Myometrial cell (primary cell): ENCODE data around the gene HSDL1. TPM values are rescaled to one million over a fixed set of nuclear protein-coding genes. Genes with fewer than 3 reads are reported as not detected.

Source experiments
- total RNA-seq: library from RNA; depleted of rRNA; stranded (reverse); fragments of >200 nt; gene quantifications from 2 replicates; pipeline ENCODE4 v1.2.3, GENCODE V29; 2015

Gene HSDL1
- total RNA-seq = 11.5 and 12.4 TPM in 2 replicates

DNA sequence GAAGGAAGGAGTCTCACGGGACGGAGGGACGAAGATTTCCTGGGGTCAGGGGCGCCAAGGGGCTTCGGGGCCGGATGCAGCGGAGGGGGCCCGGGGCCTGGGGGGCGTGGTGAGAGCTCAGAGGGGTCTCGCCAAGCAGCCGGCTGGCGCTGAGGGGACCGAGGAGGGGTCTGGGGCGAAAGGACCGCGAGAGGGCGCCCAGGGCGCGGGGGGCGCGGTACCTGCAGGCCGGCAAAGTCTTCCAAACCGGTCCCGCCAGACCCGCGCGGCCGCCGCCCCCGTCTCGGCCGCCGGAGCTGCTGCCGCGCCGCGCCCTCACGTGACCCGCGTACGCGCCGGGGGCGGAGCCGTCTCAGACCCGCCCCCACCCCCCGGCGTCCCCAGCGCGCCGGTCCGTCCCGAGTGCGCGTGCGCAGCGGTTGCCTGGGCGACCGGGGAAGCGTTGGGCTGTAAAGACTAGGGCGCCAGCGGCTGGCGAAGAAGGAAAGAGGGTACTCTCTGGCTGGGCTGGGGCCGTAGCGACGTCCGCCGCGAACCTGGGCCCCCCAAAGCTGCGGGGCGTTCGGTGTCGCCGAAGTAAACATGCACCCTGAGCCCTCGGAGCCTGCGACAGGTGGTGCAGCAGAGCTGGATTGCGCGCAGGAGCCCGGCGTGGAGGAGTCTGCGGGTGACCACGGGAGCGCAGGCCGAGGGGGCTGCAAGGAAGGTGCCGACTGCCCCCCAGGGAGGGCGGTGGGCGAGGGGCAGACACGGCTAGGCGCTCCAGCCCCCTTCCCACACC lies at the start of gene HSDL1, which contains the start of gene DNAAF1:
Gene HSDL1 (minus strand): TSS at position 319 of the 781 bp plus-strand sequence. CDS start 13,856 bp downstream, outside the sequence.
Gene DNAAF1 (plus strand): TSS at position 450 of the 781 bp plus-strand sequence. CDS start 133 bp downstream, at position 583.

DNA sequence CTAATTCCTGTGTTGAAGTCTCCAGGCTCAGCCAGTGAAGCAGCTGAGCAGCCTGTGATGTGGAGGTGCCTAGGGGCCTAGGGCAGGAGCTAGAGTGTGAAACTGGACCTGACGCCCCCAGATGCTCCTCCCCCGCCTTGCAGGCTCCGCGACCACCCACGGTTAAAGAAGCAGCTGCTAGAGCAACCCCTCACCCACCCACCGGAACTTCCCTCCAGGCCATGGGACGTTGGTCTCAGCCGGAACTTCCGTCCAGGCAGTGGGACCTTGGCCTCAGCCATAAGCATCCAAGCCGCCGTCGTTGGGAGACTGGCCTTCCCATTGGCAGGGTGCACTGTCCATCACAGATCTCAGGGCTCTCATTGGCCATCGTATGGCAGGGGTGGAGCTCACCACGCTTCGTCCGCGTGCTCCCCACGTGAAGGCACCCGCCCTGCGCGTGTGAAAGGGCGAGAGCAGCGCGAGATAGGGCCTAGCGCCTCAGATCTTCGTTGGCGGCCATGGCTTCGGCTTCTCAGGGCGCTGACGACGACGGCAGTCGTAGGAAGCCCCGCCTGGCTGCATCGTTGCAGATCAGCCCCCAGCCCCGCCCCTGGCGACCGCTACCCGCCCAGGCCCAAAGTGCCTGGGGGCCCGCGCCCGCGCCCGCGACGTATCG lies 45.9 kb upstream of the HSDL1 start, which contains the start of gene ADAD2:
Gene ADAD2 (plus strand): TSS at position 427 of the 658 bp plus-strand sequence. CDS start 74 bp downstream, at position 501.

DNA sequence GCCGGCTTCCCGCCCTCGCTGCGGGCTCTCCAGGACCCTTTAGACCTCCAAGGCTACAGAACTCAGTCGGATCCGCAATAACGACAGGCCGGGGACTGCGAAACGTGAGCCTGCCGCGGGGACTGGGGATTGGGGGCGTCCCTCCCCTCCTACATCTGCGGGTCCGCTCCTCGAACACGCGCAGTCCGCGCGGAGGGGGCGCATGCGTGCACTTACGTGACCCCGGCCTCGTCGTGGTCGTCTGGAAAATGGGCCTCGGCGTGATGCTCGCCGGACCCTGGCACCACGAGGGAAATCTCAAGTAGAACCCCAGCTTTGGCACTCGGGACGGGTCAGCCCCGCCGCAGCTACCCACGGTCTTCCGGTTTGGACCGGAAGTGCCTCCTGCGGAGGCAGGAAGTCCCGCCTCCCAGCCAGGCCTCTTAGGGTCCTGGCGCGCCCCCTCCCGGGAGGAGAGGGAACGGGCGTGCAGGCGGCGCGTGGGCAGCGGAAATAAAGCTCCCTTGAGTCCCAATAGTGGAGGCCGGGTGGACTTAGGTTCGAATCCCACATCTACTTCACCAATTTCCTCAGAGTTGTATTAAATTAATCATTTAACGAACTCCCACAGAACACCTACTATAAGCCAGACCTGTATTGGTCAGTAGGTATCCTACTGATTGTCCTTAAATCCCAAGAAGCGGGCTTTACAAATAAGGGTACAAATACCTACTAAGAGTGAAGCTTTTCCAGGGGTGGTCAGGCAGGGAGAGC lies 41.9 kb upstream of the HSDL1 start, which contains the start of gene TAF1C:
Gene TAF1C (minus strand): TSS at position 373 of the 753 bp plus-strand sequence. CDS start 2,069 bp downstream, outside the sequence.

DNA sequence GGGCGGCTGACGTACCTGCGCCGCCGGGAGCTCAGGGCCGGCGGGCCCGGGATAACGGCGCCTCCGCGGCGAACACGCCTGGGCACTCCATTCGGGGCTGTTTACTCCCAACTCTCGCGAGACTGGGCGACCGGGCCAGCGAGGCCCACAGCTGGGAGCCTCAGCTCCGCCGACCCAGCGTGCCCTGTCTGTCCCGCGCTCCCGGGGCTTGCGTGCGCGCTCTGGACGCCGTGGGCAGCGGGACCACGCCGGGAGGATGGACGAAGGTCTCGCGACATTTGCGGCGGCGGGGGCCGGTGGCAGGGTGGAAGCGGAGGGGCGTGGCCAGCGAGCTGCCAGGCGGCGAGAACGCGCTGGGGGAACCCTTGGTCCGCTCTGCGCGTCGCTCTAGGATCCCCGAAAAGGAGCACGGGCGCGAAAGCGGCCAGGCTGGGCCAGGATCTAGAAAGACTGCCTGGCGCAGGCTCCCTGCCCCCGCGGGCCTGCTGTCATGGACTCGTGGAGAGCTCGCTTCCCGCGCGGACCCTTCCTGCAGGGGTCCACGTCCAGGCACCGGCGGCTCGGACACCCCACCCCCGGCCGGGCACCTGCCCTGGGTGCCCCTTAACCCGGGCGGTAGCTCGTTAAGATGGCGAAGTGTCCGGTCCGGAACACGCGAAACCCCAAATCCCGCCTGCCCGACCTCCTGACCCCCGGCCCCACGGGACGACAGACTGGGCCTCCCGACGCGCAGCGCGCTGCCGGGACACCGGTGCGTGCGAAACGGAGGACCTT lies 28.1 kb downstream of the HSDL1 start, which contains the start of gene MBTPS1:
Gene MBTPS1 (minus strand): TSS at position 223 of the 774 bp plus-strand sequence. CDS start 15,159 bp downstream, outside the sequence.

Other genes with a start within 250 kb of the HSDL1 start
- 1.8 and 2.0 TPM in 2 replicates for gene MLYCD, start 246.1 kb downstream of the HSDL1 start, total RNA-seq
- gene OSGIN1, start 191.9 kb downstream of the HSDL1 start, total RNA-seq = 2.3 and 3.5 TPM in 2 replicates
- gene NECAB2, start 176.9 kb downstream of the HSDL1 start, total RNA-seq = 0.86 TPM in 1 of 2 replicates, not detected in the other
- not detected in 2 replicates for gene SLC38A8, start 102.4 kb downstream of the HSDL1 start, total RNA-seq
- 96.6 and 101 TPM in 2 replicates for gene MBTPS1, start 28.2 kb downstream of the HSDL1 start, total RNA-seq
- gene DNAAF1, start 131 bp upstream of the HSDL1 start, total RNA-seq = 1.2 TPM in 1 of 2 replicates, not detected in the other
- gene TAF1C, start 41.9 kb upstream of the HSDL1 start, total RNA-seq = 14.9 and 29.4 TPM in 2 replicates
- gene ADAD2, start 46.0 kb upstream of the HSDL1 start, total RNA-seq = not detected in 2 replicates
- not detected in 2 replicates for gene KCNG4, start 94.8 kb upstream of the HSDL1 start, total RNA-seq
- gene WFDC1, start 149.7 kb upstream of the HSDL1 start, total RNA-seq = not detected in 2 replicates
- not detected in 2 replicates for gene ATP2C2, start 223.4 kb upstream of the HSDL1 start, total RNA-seq